HepG2 (cell line): Measurements from ENCODE around the gene BBLN. TPM values are rescaled to one million over a fixed set of nuclear protein-coding genes. Genes with fewer than 3 reads are reported as not detected.
A peak's percentile ranks its signal among the peaks of the same experiment; 100 is the strongest.

Source experiments
- ELF3 ChIP-seq: IDR thresholded peaks from 2 replicates; pipeline ENCODE4 v1.6.1; 2016; ENCODE audit warnings: missing genetic modification reagents, missing compliant biosample characterization
- HNF1B ChIP-seq: sonication (generic); formaldehyde crosslinking; IDR thresholded peaks from 2 replicates; pipeline ENCODE4 v1.5.1; 2020; ENCODE audit warnings: mild to moderate bottlenecking, moderate library complexity, missing genetic modification reagents
- LBX2 ChIP-seq: sonication (generic); formaldehyde crosslinking; IDR thresholded peaks from 2 replicates; pipeline ENCODE4 v1.5.0; 2020; ENCODE audit warnings: missing genetic modification reagents, mild to moderate bottlenecking, borderline replicate concordance
- ZBTB14 ChIP-seq: sonication (generic); formaldehyde crosslinking; IDR thresholded peaks from 2 replicates; pipeline ENCODE4 v1.4.0; 2020; ENCODE audit warnings: missing genetic modification reagents
- ZBTB40 ChIP-seq, 2 experiments: fragments of 450-650 bp in 1 of 2; sonication (generic) in 1 of 2; formaldehyde crosslinking in 1 of 2; IDR thresholded peaks; 2 replicates each; pipeline versions ENCODE4 v1.6.1 to v1.8.0; 2016 to 2022; ENCODE audit warnings: antibody characterized with exemption in 1 of 2, mild to moderate bottlenecking in 1 of 2, missing genetic modification reagents in 1 of 2
- ZKSCAN5 ChIP-seq: sonication (generic); formaldehyde crosslinking; IDR thresholded peaks from 2 replicates; pipeline ENCODE4 v1.5.1; 2020; ENCODE audit warnings: mild to moderate bottlenecking, missing genetic modification reagents
- ZNF260 ChIP-seq: sonication (generic); formaldehyde crosslinking; IDR thresholded peaks from 2 replicates; pipeline ENCODE4 v1.4.0; 2020; ENCODE audit warnings: missing genetic modification reagents, low read depth, mild to moderate bottlenecking, borderline replicate concordance
- ZNF468 ChIP-seq: sonication (generic); formaldehyde crosslinking; IDR thresholded peaks from 2 replicates; pipeline ENCODE4 v1.8.0; 2022; ENCODE audit warnings: mild to moderate bottlenecking, moderate library complexity, missing genetic modification reagents
- ZNF484 ChIP-seq: sonication (generic); formaldehyde crosslinking; IDR thresholded peaks from 2 replicates; pipeline ENCODE4 v1.5.1; 2020; ENCODE audit warnings: mild to moderate bottlenecking, low read depth, missing genetic modification reagents, borderline replicate concordance
- ZNF589 ChIP-seq: sonication (generic); formaldehyde crosslinking; conservative IDR thresholded peaks from 2 replicates; pipeline ENCODE4 v1.8.0; 2022; ENCODE audit warnings: mild to moderate bottlenecking, moderate library complexity, missing genetic modification reagents
- ZNF616 ChIP-seq: sonication (generic); formaldehyde crosslinking; IDR thresholded peaks from 2 replicates; pipeline ENCODE4 v1.5.0; 2020; ENCODE audit warnings: low read depth, mild to moderate bottlenecking, missing genetic modification reagents
- ZNF776 ChIP-seq: sonication (generic); formaldehyde crosslinking; IDR thresholded peaks from 2 replicates; pipeline ENCODE4 v1.4.0; 2020; ENCODE audit warnings: mild to moderate bottlenecking, missing genetic modification reagents
- ZNF878 ChIP-seq: sonication (generic); formaldehyde crosslinking; IDR thresholded peaks from 2 replicates; pipeline ENCODE4 v1.8.1; 2023; ENCODE audit warnings: mild to moderate bottlenecking, missing genetic modification reagents, moderate library complexity
- polyA plus RNA-seq, 8 experiments: library from polyadenylated mRNA; depleted of rRNA in 3 of 8; stranded (reverse) in 7 of 8; unstranded in 1 of 8; fragments of >200 nt; fragmentation: Illumina TruSeq in 4 of 8; extraction: Trizol in 4 of 8; gene quantifications; 2 replicates each; pipeline versions ENCODE4 v1.2.1 to v1.2.3, GENCODE V29; 2011 to 2016; ENCODE audit warnings: low read depth in 4 of 8, missing spikeins in 1 of 8, mixed read lengths in 1 of 8; ENCODE audit not compliant: insufficient read depth in 1 of 8
- total RNA-seq, 5 experiments: library from RNA; depleted of rRNA; stranded (reverse); fragments of >200 nt; fragmentation: Illumina TruSeq; extraction: Trizol; gene quantifications; 2 replicates each; pipeline ENCODE4 v1.2.3, GENCODE V29; 2016; ENCODE audit warnings: low read depth in 1 of 5

BBLN gene
- total and polyA plus RNA-seq, 2 of the 13 experiments (the other 11 are each of a cell fraction or from before 2014, with no cell fraction given), result 27.6 to 33.1 TPM

- TF ChIP-seq ELF3 (CRISPR knock-in tag), result no peak; the same call in 1 of the 2 replicates
- TF ChIP-seq ZNF616 (CRISPR knock-in tag), result no peak; the same call in 1 of the 2 replicates
- TF ChIP-seq LBX2 (CRISPR knock-in tag), result no peak
- TF ChIP-seq ZKSCAN5 (CRISPR knock-in tag), result no peak
- no peak for TF ChIP-seq ZNF484 (CRISPR knock-in tag)
- no peak for TF ChIP-seq ZNF260 (CRISPR knock-in tag)
- no peak; the same call in 1 of the 2 replicates for TF ChIP-seq ZNF776 (CRISPR knock-in tag)
- TF ChIP-seq ZNF878, result no peak
- peak; percentile 60 for TF ChIP-seq ZBTB14 (CRISPR knock-in tag)
- TF ChIP-seq ZNF468 (CRISPR knock-in tag), result no peak
- peak; percentile 52; the same call in 1 of the 2 replicates for TF ChIP-seq ZNF589 (CRISPR knock-in tag)
- no peak for TF ChIP-seq ZBTB40 (IDR thresholded peaks at IDR 0.05)
- peak; percentile 52; the same call in 1 of the 2 replicates for TF ChIP-seq ZBTB40 (CRISPR knock-in tag; IDR thresholded peaks at IDR 0.05)
- no peak for TF ChIP-seq HNF1B (CRISPR knock-in tag)
Observed at GRCh38 chr9:128127568-128127989, 32.5 kb upstream of the BBLN start, which contains the start of gene PTGES2 (continued).
